AG09319 (cell line): ENCODE results near the gene THBS2.
"Not testable (repeated sequence)": the region's sequence is repeated elsewhere in the genome, so short reads cannot be mapped to it uniquely, and the experiment has no call there.

ENCODE experiments used
- DNase-seq: peaks from one replicate; pipeline ENCODE4 v3.0.0-alpha.2; 2010; ENCODE audit warnings: low read depth; ENCODE audit errors: extremely low read depth
- CTCF ChIP-seq: IDR thresholded peaks from 2 replicates; pipeline ENCODE4 v1.5.1; 2011; ENCODE audit warnings: low read depth, mild to moderate bottlenecking, inconsistent platforms, low read length, moderate library complexity

Gene THBS2

GRCh38 chr6:169266746-169267591, 13.3 kb upstream of the THBS2 start:
- no peak for DNase-seq

GRCh38 chr6:169266261-169266660, 12.6 kb upstream of the THBS2 start:
- no peak for DNase-seq
- TF ChIP-seq CTCF: no peak

More at GRCh38 chr6:169266746-169267591, 13.3 kb upstream of the THBS2 start:
- no peak for TF ChIP-seq CTCF

GRCh38 chr6:169265486-169266131, 12.0 kb upstream of the THBS2 start:
- no peak for TF ChIP-seq CTCF
- DNase-seq: no peak

GRCh38 chr6:169263836-169264608, 10.4 kb upstream of the THBS2 start:
- no peak for DNase-seq
- no peak for TF ChIP-seq CTCF

GRCh38 chr6:169263374-169263773, 9.7 kb upstream of the THBS2 start:
- no peak for DNase-seq
- no peak for TF ChIP-seq CTCF

GRCh38 chr6:169262602-169263001, 9.0 kb upstream of the THBS2 start:
- not testable (repeated sequence) for DNase-seq

GRCh38 chr6:169256518-169256917, 2.9 kb upstream of the THBS2 start:
- no peak for DNase-seq
- TF ChIP-seq CTCF: no peak
